GM12873 (cell line): ENCODE results near the gene SPINK9.

ENCODE experiments used
- TF ChIP-seq, protein P1 (sequence below): IDR thresholded peaks from 2 replicates; pipeline ENCODE4 v1.5.1; 2012; ENCODE audit warnings: low read depth, mild to moderate bottlenecking, moderate library complexity, low read length, control low read depth; ENCODE audit not compliant: insufficient read depth; ENCODE audit errors: missing control alignments

Gene SPINK9

DNA sequence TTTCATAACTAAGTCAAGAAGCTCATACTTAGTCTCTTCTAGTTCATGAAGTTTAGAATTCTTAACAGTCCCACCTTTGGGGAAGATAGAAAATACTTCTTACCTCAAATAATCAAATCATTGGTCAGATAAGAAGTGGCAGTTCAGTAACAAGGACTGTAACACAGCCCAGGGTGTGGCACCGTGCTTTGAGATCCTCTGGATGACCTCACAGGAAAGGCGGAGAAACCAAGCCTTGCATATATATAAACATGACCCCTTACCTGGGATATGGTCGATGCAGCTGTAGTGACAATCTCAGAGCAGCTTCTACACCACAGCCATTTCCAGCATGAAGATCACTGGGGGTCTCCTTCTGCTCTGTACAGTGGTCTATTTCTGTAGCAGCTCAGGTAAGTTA lies 23.2 kb upstream of the SPINK9 start, which contains the start of gene SPINK7:
SPINK7 (plus strand) TSS at position 271 of the 400 bp plus-strand sequence; CDS start at position 332, 61 bp downstream.
- TF ChIP-seq, protein P1, sequence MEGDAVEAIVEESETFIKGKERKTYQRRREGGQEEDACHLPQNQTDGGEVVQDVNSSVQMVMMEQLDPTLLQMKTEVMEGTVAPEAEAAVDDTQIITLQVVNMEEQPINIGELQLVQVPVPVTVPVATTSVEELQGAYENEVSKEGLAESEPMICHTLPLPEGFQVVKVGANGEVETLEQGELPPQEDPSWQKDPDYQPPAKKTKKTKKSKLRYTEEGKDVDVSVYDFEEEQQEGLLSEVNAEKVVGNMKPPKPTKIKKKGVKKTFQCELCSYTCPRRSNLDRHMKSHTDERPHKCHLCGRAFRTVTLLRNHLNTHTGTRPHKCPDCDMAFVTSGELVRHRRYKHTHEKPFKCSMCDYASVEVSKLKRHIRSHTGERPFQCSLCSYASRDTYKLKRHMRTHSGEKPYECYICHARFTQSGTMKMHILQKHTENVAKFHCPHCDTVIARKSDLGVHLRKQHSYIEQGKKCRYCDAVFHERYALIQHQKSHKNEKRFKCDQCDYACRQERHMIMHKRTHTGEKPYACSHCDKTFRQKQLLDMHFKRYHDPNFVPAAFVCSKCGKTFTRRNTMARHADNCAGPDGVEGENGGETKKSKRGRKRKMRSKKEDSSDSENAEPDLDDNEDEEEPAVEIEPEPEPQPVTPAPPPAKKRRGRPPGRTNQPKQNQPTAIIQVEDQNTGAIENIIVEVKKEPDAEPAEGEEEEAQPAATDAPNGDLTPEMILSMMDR, result no peak

DNA sequence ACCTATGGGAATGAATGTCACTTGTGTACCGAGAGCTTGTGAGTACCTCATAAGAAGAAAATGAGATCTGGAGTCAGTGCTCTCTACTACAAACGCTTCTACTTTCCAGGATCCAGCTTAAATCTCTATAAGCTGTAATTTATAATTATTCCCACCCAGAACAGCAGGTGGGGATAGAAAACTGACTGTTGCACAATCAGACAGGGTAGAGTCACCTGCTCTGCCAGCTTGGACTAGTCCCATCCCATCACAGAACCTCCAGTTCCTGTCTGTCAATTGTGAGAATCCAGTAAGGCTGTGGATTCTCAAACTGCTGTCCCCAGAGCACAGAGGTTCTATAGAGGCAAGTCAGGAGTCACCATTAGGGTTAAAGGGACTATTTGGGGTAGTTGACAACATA lies 21.2 kb upstream of the SPINK9 start:
- TF ChIP-seq, protein P1, result no peak

DNA sequence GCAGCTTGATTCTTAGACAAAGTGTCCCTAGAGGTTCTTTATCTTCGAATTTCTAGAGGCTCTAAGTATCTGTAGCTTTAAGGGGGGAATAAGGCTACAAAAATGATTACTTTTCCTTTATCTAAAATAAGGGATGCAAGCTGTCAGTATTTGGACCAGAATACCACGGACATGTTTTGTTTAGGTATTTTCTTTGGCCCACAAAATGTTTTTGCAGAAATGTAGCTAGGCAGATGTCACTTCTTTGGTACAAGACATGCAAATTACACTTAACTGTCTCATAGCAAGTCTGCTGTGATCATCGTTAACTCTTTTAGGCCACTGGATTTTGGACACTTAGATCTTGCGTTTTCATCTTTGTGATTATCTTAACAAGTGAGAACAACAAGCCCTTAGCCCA lies 20.6 kb upstream of the SPINK9 start:
- TF ChIP-seq, protein P1, result no peak

DNA sequence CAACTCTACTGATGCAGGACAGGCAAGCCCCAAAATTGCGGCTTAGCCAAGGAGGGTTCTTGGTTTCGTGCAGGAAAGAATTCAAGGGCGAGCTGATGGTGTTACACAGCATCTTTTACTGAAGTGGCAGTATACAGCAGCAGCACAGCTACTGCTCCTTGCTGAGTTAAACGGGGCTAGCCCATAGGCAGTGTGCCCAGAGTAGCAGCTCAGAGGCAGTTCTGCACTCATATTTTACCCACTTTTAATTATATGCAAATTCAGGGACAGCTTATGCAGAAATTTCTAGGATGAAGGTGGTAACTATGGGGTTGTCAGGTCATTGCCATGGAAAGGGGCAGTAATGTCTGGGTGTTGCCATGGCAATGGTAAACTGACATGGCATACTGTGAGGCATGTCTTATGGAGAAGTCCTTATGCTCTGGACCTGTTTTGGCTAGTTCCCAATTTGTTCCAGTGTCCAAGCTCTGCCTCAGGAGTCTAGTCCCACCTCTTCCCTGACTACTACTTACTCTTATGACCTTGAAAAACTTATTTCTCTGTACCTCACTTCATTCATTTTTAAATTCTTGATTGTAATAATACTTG lies 2.0 kb upstream of the SPINK9 start:
- TF ChIP-seq, protein P1, result no peak

DNA sequence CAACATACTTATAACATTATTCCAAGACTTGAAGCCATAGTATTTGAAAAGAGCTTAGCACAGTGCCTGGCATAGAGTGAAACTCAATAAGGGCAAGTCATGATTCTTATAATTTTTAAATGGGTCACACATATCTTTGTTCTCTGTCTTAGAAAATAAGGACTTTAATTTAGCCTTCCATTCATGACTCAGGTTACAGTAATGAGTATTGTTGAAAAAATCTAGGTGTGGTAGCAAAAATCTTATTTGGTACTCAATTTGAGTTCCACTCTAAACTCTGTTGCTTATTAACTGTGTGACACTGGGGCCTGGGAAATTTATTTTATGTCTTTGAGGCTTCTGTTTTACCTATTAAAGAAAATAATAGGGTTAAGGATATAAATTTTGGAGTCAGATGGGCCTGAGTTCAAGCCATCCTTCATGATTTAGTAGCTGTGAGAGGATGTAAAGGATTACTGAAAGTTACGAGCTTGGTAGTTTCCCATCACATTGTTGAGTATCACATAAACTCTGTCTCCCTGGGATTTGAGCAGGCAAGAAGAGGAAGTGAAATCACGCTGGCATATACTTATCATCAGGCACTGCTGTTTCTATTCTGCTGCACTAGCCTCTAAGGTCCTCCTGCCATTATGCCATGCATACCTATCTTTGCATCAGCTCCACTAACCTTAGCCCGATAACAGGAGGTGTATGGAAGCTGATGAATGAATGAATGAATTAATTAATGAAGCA lies 1.5 kb downstream of the SPINK9 start:
- TF ChIP-seq, protein P1, result no peak

DNA sequence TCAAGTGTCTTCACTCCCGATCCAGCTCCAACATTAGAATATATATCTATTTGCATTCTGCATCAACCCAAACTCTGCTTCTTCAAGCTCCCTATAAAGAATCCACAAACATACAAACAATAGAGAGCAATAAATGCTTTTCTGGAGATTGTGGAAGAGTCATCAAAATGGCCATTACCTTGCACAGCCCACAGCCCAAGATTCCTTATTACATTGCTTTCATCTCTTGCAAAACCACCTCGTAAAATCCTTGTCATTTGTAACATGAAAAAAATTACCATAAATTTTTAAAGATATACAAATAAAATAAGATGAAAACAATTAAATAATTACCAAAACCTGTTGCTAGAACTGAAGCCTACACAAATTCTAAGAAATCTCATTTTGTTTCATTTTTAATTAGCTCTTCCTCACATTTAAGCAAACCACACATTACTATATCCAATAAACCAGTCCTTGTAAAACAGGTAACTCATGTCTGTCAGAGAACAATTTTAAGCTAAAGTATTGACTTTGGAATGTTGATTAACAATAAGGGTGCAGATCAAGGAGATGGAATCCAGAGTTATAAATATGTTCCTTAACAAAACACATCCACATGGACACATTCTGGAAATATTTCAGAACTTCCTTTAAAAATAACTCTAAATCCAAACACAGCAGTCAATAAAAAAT lies 7.1 kb downstream of the SPINK9 start:
- TF ChIP-seq, protein P1, result no peak

DNA sequence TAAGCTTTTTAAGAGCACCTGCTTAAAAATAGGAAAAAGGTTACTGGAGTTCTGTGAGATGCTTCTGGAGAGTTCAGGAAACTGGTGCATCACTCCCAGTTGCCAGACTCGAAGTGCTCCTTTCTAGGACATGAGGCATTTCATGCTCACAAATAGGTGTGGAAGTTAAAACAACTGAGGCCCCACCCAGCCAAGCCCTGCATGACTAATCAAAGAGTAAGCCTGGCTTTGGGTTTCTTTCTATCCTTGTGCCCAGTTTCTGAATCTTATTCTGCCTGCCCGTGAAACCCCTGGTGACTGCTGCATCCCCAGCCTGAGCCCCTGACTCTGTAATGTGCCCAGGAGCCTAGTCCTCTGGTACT lies 7.7 kb downstream of the SPINK9 start:
- TF ChIP-seq, protein P1, result no peak
